K562 (cell line): ENCODE measurements around the gene TMPRSS9. TPM values are rescaled to one million over a fixed set of nuclear protein-coding genes. Genes with fewer than 3 reads are reported as not detected.
A peak's percentile ranks its signal among the peaks of the same experiment; 100 is the strongest.

Experiments used
- ATAC-seq: fragments of 200-7000 bp; cut with Tn5 transposase; 3 replicates; pipeline ENCODE4 v1.9.1; 2020; ENCODE audit warnings: moderate library complexity
- BruUV-seq: library from RNA; stranded (reverse); fragments of 400-500 nt; replicated peaks from 2 replicates; lab custom pipeline; 2021; lab: Mats Ljungman, UMichigan
- CTCF ChIA-PET: fragments of 300-600 bp; formaldehyde crosslinking; extraction: SDS; loops from one replicate; lab custom pipeline; 2021; ENCODE audit warnings: low intra/inter-chr PET ratio; lab: Yijun Ruan, JAX
- POLR2A ChIA-PET: fragments of 300-600, 350-650 bp; sonication (Branson Sonifier 250); formaldehyde crosslinking; extraction: SDS; loops from one replicate; lab custom pipeline; 2021; ENCODE audit warnings: antibody characterized with exemption, inconsistent platforms; lab: Yijun Ruan, JAX
- DNase-seq, 4 experiments: peaks; one replicate each; pipeline versions ENCODE4 v3.0.0 to v3.0.0-alpha.2; 2011 to 2018; ENCODE audit warnings: low spot score in 3 of 4, mixed read lengths in 3 of 4; ENCODE audit errors: extremely low read depth in 1 of 4
- FAIRE-seq: peaks from 2 replicates; lab custom pipeline; 2011; peaks lifted over from hg19 to GRCh38; lab: Jason Lieb, UNC
- H2AFZ ChIP-seq: 2 replicates; pipeline ENCODE4 v1.6.0; 2011; ENCODE audit warnings: low read depth, low read length, control low read depth, inconsistent platforms
- H3K27ac ChIP-seq: fragments of 200-600 bp; 3 replicates; pipeline ENCODE4 v1.8.0; 2011; ENCODE audit warnings: low read depth, mild to moderate bottlenecking, control low read depth, inconsistent platforms, low read length, moderate library complexity, mixed read lengths; ENCODE audit errors: extremely low read depth
- H3K27me3 ChIP-seq, 2 experiments: fragments of 300-600 bp in 1 of 2; 2 replicates in 1 of 2; 3 replicates in 1 of 2; pipeline versions ENCODE4 v1.6.0 to v1.8.0; 2011; ENCODE audit warnings: inconsistent platforms in 2 of 2, low read length in 2 of 2, mild to moderate bottlenecking in 1 of 2, mixed read lengths in 1 of 2, moderate library complexity in 1 of 2; ENCODE audit not compliant: control insufficient read depth in 2 of 2, insufficient read depth in 2 of 2
- H3K36me3 ChIP-seq: fragments of 300-600 bp; 3 replicates; pipeline ENCODE4 v1.8.0; 2011; ENCODE audit warnings: mild to moderate bottlenecking, low read length, inconsistent platforms; ENCODE audit not compliant: control insufficient read depth, insufficient read depth
- H3K4me1 ChIP-seq, 2 experiments: fragments of 200-600 bp in 1 of 2; replicated peaks in 1 of 2; 2 replicates in 1 of 2; 3 replicates in 1 of 2; pipeline versions ENCODE4 v1.5.1 to v1.8.0; 2011; ENCODE audit warnings: inconsistent platforms in 2 of 2, low read length in 2 of 2, mild to moderate bottlenecking in 1 of 2, mixed read lengths in 1 of 2, moderate library complexity in 1 of 2; ENCODE audit not compliant: control insufficient read depth in 2 of 2, insufficient read depth in 2 of 2
- H3K4me2 ChIP-seq: 2 replicates; pipeline ENCODE4 v1.6.1; 2011; ENCODE audit warnings: low read length, control low read depth, inconsistent platforms, mixed read lengths; ENCODE audit not compliant: insufficient read depth
- H3K4me3 ChIP-seq: fragments of 200-600 bp; sonication (generic), shearing (Covaris generic); 2 replicates; pipeline ENCODE4 v1.5.1; 2016; ENCODE audit warnings: control low read depth, inconsistent platforms
- H3K79me2 ChIP-seq: fragments of 200-600 bp; 3 replicates; pipeline ENCODE4 v1.8.0; 2011; ENCODE audit warnings: low read length, inconsistent platforms; ENCODE audit not compliant: control insufficient read depth, insufficient read depth
- H3K9ac ChIP-seq, 2 experiments: 2 replicates each; pipeline versions ENCODE4 v1.6.0 to v1.6.1; 2011; ENCODE audit warnings: low read depth in 2 of 2, low read length in 2 of 2, control low read depth in 1 of 2, inconsistent platforms in 1 of 2, mild to moderate bottlenecking in 1 of 2, mixed read lengths in 1 of 2; ENCODE audit not compliant: insufficient read depth in 1 of 2
- H3K9me1 ChIP-seq: one replicate; pipeline ENCODE4 v1.6.0; 2011; ENCODE audit warnings: inconsistent platforms, mild to moderate bottlenecking, low read length, moderate library complexity; ENCODE audit not compliant: control insufficient read depth, insufficient read depth
- H3K9me3 ChIP-seq: replicated peaks from 2 replicates; pipeline ENCODE4 v1.5.1; 2011; ENCODE audit warnings: low read depth, low read length, inconsistent platforms; ENCODE audit not compliant: control insufficient read depth, insufficient read depth
- H4K20me1 ChIP-seq: replicated peaks from 2 replicates; pipeline ENCODE4 v1.6.1; 2011; ENCODE audit warnings: low read length, inconsistent platforms, mixed read lengths; ENCODE audit not compliant: control insufficient read depth, insufficient read depth
- EHMT2 ChIP-seq: fragments of 450-650 bp; IDR thresholded peaks from 2 replicates; pipeline ENCODE4 v1.6.1; 2018; ENCODE audit warnings: antibody characterized with exemption
- POLR2G ChIP-seq: fragments of 200-400 bp; formaldehyde crosslinking; IDR thresholded peaks from 2 replicates; pipeline ENCODE4 v1.6.1; 2017; ENCODE audit warnings: low read depth, mild to moderate bottlenecking, antibody characterized with exemption, low read length, moderate library complexity
- SETDB1 ChIP-seq: IDR thresholded peaks from one replicate; pipeline ENCODE4 v1.6.1; 2012; ENCODE audit warnings: low read length, control low read depth, inconsistent platforms
- ZNF551 ChIP-seq: fragments of 250-450 bp; sonication (Bioruptor Pico); IDR thresholded peaks from 2 replicates; pipeline ENCODE4 v1.5.0; 2021; ENCODE audit warnings: mild to moderate bottlenecking, moderate library complexity
- ZNF766 ChIP-seq: fragments of 200-800 bp; sonication (Bioruptor generic); conservative IDR thresholded peaks from 2 replicates; pipeline ENCODE4 v1.6.1; 2016; ENCODE audit warnings: missing genetic modification characterization, missing compliant biosample characterization
- ZNF785 ChIP-seq: fragments of 250-450 bp; sonication (Bioruptor Pico); IDR thresholded peaks from 2 replicates; pipeline ENCODE4 v1.4.0; 2020; ENCODE audit warnings: mild to moderate bottlenecking
- WGBS: fragments of 100-300 bp; shearing (Covaris generic); methylation state at CpG from one replicate; pipeline ENCODE4 v1.1.6; 2016; ENCODE audit warnings: low coverage, mixed read lengths; ENCODE audit not compliant: insufficient coverage; ENCODE audit errors: missing lambda C conversion rate; 5-methylcytosine and 5-hydroxymethylcytosine counted together
- in situ Hi-C: fragments of 300-500 bp; cut with MboI; formaldehyde crosslinking; loops from 4 replicates; pipeline ENCODE4 v1.15.0; 2018; ENCODE audit warnings: inconsistent platforms, mixed read lengths
- intact Hi-C: fragments of 100-400 bp; cut with micrococcal nuclease; formaldehyde crosslinking; loops from 2 replicates; pipeline ENCODE4 v1.14.2; 2022
- polyA plus RNA-seq, 8 experiments: library from polyadenylated mRNA; depleted of rRNA in 4 of 8; stranded (reverse) in 5 of 8; unstranded in 3 of 8; fragments of >200 nt; fragmentation: Nextera tagmentation in 2 of 8; fragmentation: Illumina TruSeq in 1 of 8; extraction: Ambion mirVana in 2 of 8; extraction: Trizol in 1 of 8; gene quantifications; 2 replicates each; pipeline versions ENCODE4 v1.2.1 to v1.2.3, GENCODE V29; 2011 to 2014; ENCODE audit warnings: inconsistent platforms in 1 of 8, missing spikeins in 1 of 8
- total RNA-seq, 7 experiments: library from RNA; depleted of rRNA in 6 of 7; stranded (reverse); fragments of >200 nt in 6 of 7; fragmentation: Illumina TruSeq in 2 of 7; extraction: Trizol in 2 of 7; gene quantifications; 2 replicates each; pipeline versions ENCODE4 v1.2.1 to v1.2.3, GENCODE V29; 2011 to 2021; ENCODE audit warnings: low replicate concordance in 1 of 7
- TF ChIP-seq, protein P1 (sequence below): fragments of 450-650 bp; formaldehyde crosslinking; IDR thresholded peaks from 2 replicates; pipeline ENCODE4 v1.4.0; 2022; ENCODE audit warnings: missing genetic modification characterization

The TMPRSS9 gene
- total and polyA plus RNA-seq, 9 of the 15 experiments (the other 6 are each of a cell fraction or from before 2014, with no cell fraction given), result 0.01 to 0.03 TPM; not detected in 7

DNA sequence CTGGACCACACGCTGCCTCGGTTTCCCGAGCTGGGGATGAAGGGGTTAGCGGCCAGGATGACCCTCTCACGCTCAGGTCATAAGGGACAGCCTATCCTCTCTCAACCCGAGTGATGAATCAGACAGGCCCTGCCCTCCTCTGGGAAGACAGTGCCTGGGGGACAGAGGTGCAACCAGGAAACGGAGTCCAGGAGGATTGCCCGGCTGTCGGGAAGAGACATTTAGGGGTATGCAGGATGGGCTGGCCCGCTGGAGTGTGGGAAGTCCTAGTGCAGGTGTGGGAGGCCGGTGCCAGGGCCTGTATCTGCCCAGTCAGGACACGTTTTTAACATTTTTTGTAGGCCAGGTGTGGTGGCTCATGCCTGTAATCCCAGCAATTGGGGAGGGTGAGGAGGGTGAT lies 40.0 kb upstream of the TMPRSS9 start:
- no peak for FAIRE-seq
- Histone ChIP-seq H3K27me3 (no peaks in the 10 kb centered on the region), H3K9me1 (no peaks in the 10 kb centered on the region), H3K9me3 (peaks cover 7% of the 10 kb centered on the region), H4K20me1 (no peaks in the 10 kb centered on the region), H3K36me3 (peaks cover 33% of the 10 kb centered on the region; the same call in 2 of the 3 replicates), H3K4me3 (no peak overlapping the region), H3K27ac (no peak overlapping the region), H3K4me1 (peaks cover 3 to 47% of the 10 kb centered on the region in 2 experiments; a peak in 3 of 5 replicates), H2AFZ (no peak overlapping the region), H3K4me2 (no peak overlapping the region), H3K79me2 (0 out of 3 replicates have a peak, but pooled peaks cover 3% of the 10 kb centered on the region), H3K9ac (peak overlapping the region in 1 of 2 experiments; percentile 58; a peak in 1 of 4 replicates)
- ChIA-PET CTCF (interaction anchor here (0.6 kb wide), 1 partner anchor 12 kb away, joined by 4 read pairs; no protein-coding TSS in a partner anchor), POLR2A (interaction anchor here (0.7 kb wide), 1 partner anchor 42 kb away, joined by 3 read pairs; no protein-coding TSS in a partner anchor)
- WGBS, result 72% methylated on average over 11 of the region's 12 CpGs
- intact Hi-C loops, result loop anchor here (10.0 kb wide), 1 partner anchor 65 kb away; no protein-coding TSS in a partner anchor
- no peak for ATAC-seq
- TF ChIP-seq EHMT2 (no peak), SETDB1 (no peak), ZNF551 (no peak), ZNF785 (CRISPR knock-in tag) (no peak), ZNF766 (CRISPR knock-in tag) (no peak), POLR2G (0 out of 2 replicates have a peak, but pooled peaks have one; percentile 13)
- TF ChIP-seq, protein P1, sequence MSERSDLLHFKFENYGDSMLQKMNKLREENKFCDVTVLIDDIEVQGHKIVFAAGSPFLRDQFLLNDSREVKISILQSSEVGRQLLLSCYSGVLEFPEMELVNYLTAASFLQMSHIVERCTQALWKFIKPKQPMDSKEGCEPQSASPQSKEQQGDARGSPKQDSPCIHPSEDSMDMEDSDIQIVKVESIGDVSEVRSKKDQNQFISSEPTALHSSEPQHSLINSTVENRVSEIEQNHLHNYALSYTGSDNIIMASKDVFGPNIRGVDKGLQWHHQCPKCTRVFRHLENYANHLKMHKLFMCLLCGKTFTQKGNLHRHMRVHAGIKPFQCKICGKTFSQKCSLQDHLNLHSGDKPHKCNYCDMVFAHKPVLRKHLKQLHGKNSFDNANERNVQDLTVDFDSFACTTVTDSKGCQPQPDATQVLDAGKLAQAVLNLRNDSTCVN (CRISPR knock-in tag), result no peak
- in situ Hi-C loops, result no loop called here
- DNase-seq, result no peak
- no TSS peak for BruUV-seq
